Omental fat pad (tissue), 4 donors: ENCODE data around the gene ID1. TPM values are rescaled to one million over a fixed set of nuclear protein-coding genes. Genes with fewer than 3 reads are reported as not detected.
"Not testable (repeated sequence)": the region's sequence is repeated elsewhere in the genome, so short reads cannot be mapped to it uniquely, and the experiment has no call there.

Experiments
- ATAC-seq: fragments of 150-250 bp; one replicate; pipeline ENCODE4 v1.9.1; 2016; ENCODE audit warnings: mild to moderate bottlenecking, moderate library complexity; ENCODE audit not compliant: low FRiP score
- DNase-seq: peaks from one replicate; pipeline ENCODE4 v3.0.0-alpha.2; 2019; ENCODE audit warnings: low spot score
- small RNA-seq: library from RNA; depleted of rRNA; stranded (forward); fragments of <200 nt; gene quantifications from one replicate; pipeline ENCODE3, GENCODE V24; 2016
- total RNA-seq, 4 donors: library from RNA; depleted of rRNA; stranded (reverse); fragments of >200 nt; gene quantifications; one replicate each; pipeline ENCODE4 v1.1.0, GENCODE V29; 2016
- TF ChIP-seq, protein P1 (sequence below), 3 donors: fragments of 450-650 bp; IDR thresholded peaks; one replicate each; pipeline ENCODE4 v1.5.1; 2016 to 2017; ENCODE audit warnings: antibody characterized with exemption in 3 of 3, mild to moderate bottlenecking in 3 of 3, moderate library complexity in 2 of 3

The ID1 gene
- total RNA-seq, 4 donors from 2014 or later = 437 to 878 (median 612) TPM

DNA sequence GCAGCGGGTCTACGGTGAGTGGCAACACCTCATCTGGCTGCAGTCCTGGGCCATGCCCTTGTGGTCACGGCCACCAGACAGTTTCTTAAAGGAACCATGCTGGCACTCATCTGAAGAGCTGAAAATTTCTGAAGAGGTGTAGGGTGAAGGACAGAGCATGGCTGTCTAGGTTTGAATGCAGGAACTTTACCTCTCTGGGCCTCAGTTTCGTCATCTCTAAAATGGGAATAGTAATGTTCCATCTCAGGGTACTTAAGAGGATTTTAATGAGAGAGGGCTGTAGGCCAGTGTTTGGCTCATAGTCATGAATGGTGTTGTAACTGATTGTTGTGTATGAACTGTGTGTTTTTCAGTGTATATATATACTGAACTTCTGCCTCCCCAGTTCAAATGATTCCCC lies 38.4 kb downstream of the ID1 start:
- DNase-seq = no peak
- no peak for ATAC-seq
- TF ChIP-seq, protein P1, sequence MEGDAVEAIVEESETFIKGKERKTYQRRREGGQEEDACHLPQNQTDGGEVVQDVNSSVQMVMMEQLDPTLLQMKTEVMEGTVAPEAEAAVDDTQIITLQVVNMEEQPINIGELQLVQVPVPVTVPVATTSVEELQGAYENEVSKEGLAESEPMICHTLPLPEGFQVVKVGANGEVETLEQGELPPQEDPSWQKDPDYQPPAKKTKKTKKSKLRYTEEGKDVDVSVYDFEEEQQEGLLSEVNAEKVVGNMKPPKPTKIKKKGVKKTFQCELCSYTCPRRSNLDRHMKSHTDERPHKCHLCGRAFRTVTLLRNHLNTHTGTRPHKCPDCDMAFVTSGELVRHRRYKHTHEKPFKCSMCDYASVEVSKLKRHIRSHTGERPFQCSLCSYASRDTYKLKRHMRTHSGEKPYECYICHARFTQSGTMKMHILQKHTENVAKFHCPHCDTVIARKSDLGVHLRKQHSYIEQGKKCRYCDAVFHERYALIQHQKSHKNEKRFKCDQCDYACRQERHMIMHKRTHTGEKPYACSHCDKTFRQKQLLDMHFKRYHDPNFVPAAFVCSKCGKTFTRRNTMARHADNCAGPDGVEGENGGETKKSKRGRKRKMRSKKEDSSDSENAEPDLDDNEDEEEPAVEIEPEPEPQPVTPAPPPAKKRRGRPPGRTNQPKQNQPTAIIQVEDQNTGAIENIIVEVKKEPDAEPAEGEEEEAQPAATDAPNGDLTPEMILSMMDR (IDR thresholded peaks at IDR 0.05) = no peak

DNA sequence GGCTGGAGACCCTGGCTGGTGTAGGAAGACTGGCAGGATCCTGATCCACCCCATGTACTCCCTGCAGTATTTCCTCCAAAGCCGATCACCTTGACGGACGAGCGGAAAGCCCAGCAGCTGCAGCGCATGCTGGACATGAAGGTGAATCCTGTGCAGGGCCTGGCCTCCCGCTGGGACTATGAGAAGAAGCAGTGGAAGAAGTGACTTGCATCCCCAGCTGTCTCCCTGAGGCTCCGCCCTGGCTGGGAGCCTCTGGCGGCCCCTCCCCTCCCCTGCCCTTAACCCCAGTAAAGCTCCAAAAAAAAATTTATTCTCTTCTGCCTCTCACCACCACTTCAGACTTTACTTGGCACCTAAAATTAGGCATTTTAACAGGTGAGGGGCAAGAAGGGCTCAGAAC lies 39.6 kb downstream of the ID1 start:
- TF ChIP-seq, protein P1 (IDR thresholded peaks at IDR 0.05) = no peak
- DNase-seq (no peak), ATAC-seq (no peak)

GRCh38 chr20:31648104-31648503 lies 43.0 kb downstream of the ID1 start:
- DNase-seq, ATAC-seq: not testable (repeated sequence)

- ATAC-seq (no peak), DNase-seq (no peak)
- TF ChIP-seq, protein P1 (IDR thresholded peaks at IDR 0.05) = no peak
These were observed 47.9 kb downstream of the ID1 start for GRCh38 chr20:31652917-31653396.

DNA sequence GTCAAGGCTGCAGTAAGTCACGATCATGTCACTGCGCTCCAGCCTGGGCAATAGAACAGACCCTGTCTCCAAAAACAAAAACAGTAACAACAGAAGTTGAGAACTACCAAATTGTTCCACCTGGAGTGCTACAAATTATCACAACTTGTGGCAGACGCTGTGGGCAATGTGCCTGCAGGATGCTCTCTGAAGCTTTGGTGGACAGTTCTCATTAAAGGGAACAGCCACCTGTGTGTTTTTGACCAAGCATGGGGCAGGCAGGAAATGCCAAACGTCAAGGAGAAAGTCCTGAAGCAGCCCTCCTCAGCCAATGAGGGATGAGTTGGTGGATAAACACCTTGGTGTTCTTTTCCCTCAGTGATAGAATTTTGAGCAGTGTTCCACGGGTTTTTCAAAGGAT lies 48.5 kb downstream of the ID1 start:
- DNase-seq = no peak
- no peak for ATAC-seq
- TF ChIP-seq, protein P1 (IDR thresholded peaks at IDR 0.05) = no peak

DNA sequence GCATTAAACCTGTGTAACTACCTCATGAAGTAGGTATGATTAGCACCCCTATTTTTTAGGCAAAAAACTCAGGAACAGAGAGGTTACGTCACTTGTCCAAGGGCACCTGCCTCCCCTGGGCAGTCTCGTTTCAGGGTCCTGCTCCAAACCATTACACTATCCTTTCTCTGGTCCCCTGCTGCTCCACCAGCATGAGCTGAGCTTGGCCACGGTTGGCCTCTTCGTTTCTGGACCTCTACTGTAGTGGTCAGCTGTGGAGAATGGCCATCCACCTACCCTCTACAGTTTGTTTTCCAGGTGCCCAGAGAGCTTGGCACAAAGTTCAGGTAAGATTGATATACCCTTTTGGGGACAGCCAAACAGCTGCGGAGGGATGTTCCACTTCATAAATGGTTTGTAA lies 49.4 kb downstream of the ID1 start:
- TF ChIP-seq, protein P1 (IDR thresholded peaks at IDR 0.05) = no peak
- ATAC-seq = no peak
- DNase-seq = no peak

Small RNA genes within 50 kb of the gene (small RNA-seq; reads per million reads assigned to genes)
- not detected for gene MIR3193

Other genes with a start within 250 kb of the ID1 start
- gene DEFB118, start 236.7 kb upstream of the ID1 start, total RNA-seq = not detected
- gene DEFB119, start 214.7 kb upstream of the ID1 start, total RNA-seq = not detected
- gene DEFB121, start 199.1 kb upstream of the ID1 start, total RNA-seq = not detected
- gene DEFB123, start 164.7 kb upstream of the ID1 start, total RNA-seq = not detected
- 1 to 10 TPM in 1 of 4 donors, not detected in 3; 2.7 TPM for gene DEFB124, start 130.2 kb upstream of the ID1 start, total RNA-seq
- gene REM1, start 130.0 kb upstream of the ID1 start, total RNA-seq = 10 to 100 TPM in 1 of 4 donors, 1 to 10 TPM in 2, not detected in 1; 1.6 to 12.3 (median 4.0) TPM
- gene HM13, start 90.8 kb upstream of the ID1 start, total RNA-seq = 100 to 1,000 TPM in 1 of 4 donors, 10 to 100 TPM in 3; 59.7 to 113 (median 83.4) TPM
- gene COX4I2, start 32.6 kb downstream of the ID1 start, total RNA-seq = 10 to 100 TPM in 1 of 4 donors, 1 to 10 TPM in 2, not detected in 1; 1.0 to 17.0 (median 1.8) TPM
- gene BCL2L1, start 117.6 kb downstream of the ID1 start, total RNA-seq = 100 to 1,000 TPM in 2 of 4 donors, 10 to 100 TPM in 2; 65.0 to 140 (median 112) TPM
- gene TPX2, start 134.0 kb downstream of the ID1 start, total RNA-seq = 1 to 10 TPM in 2 of 4 donors, under 1 TPM in 2; 0.82 to 4.8 (median 0.97) TPM
- gene MYLK2, start 214.1 kb downstream of the ID1 start, total RNA-seq = under 1 TPM in 1 of 4 donors, not detected in 3; 0.12 TPM
- gene FOXS1, start 240.3 kb downstream of the ID1 start, total RNA-seq = 1 to 10 TPM in 1 of 4 donors, under 1 TPM in 2, not detected in 1; 0.48 to 1.3 (median 0.63) TPM